Thoracic aorta (tissue), 2 donors: ENCODE data around the gene VSTM2B. TPM values are rescaled to one million over a fixed set of nuclear protein-coding genes. Genes with fewer than 3 reads are reported as not detected.

ENCODE experiments used
- ATAC-seq: fragments of 150-250 bp; one replicate; pipeline ENCODE4 v1.8.0; 2017; ENCODE audit warnings: low read depth; ENCODE audit not compliant: insufficient number of reproducible peaks, low FRiP score
- DNase-seq: peaks from one replicate; pipeline ENCODE4 v3.0.0-alpha.2; 2020; ENCODE audit warnings: low spot score
- H3K27ac ChIP-seq, 2 donors: fragments of 200-600 bp; sonication (generic); 1 replicate in 1 of 2; 2 replicates in 1 of 2; pipeline ENCODE4 v1.5.1; 2016; ENCODE audit warnings: mild to moderate bottlenecking in 2 of 2, moderate library complexity in 2 of 2
- H3K27me3 ChIP-seq: fragments of 200-600 bp; sonication (generic); replicated peaks from 2 replicates; pipeline ENCODE4 v1.6.0; 2016; ENCODE audit warnings: mild to moderate bottlenecking; ENCODE audit not compliant: insufficient read depth
- H3K36me3 ChIP-seq: fragments of 200-600 bp; sonication (generic); one replicate; pipeline ENCODE4 v1.5.1; 2016
- H3K4me1 ChIP-seq, 2 donors: fragments of 200-600 bp; sonication (generic); 1 replicate in 1 of 2; 2 replicates in 1 of 2; pipeline versions ENCODE4 v1.5.1 to v1.6.0; 2016; ENCODE audit warnings: low read depth in 2 of 2, mild to moderate bottlenecking in 1 of 2; ENCODE audit not compliant: control insufficient read depth in 1 of 2
- H3K4me3 ChIP-seq: fragments of 200-600 bp; sonication (generic); 2 replicates; pipeline ENCODE4 v1.5.1; 2016; ENCODE audit warnings: mild to moderate bottlenecking
- H3K9me3 ChIP-seq: fragments of 200-600 bp; sonication (generic); 2 replicates; pipeline ENCODE4 v1.5.1; 2016
- total RNA-seq, 2 donors: library from RNA; depleted of rRNA; stranded (reverse); fragments of >200 nt; gene quantifications; one replicate each; pipeline versions ENCODE4 v1.1.0 to v1.2.3, GENCODE V29; 2016
- TF ChIP-seq, protein P1 (sequence below): fragments of 200-600 bp; sonication (generic); IDR thresholded peaks from one replicate; pipeline ENCODE4 v1.5.1; 2019; ENCODE audit warnings: antibody characterized with exemption

Gene VSTM2B
- total RNA-seq, 2 donors from 2014 or later: not detected

- Histone ChIP-seq H3K36me3 (no peaks in the 10 kb centered on the region), H3K9me3 (peaks cover 11% of the 10 kb centered on the region)
- TF ChIP-seq, protein P1, sequence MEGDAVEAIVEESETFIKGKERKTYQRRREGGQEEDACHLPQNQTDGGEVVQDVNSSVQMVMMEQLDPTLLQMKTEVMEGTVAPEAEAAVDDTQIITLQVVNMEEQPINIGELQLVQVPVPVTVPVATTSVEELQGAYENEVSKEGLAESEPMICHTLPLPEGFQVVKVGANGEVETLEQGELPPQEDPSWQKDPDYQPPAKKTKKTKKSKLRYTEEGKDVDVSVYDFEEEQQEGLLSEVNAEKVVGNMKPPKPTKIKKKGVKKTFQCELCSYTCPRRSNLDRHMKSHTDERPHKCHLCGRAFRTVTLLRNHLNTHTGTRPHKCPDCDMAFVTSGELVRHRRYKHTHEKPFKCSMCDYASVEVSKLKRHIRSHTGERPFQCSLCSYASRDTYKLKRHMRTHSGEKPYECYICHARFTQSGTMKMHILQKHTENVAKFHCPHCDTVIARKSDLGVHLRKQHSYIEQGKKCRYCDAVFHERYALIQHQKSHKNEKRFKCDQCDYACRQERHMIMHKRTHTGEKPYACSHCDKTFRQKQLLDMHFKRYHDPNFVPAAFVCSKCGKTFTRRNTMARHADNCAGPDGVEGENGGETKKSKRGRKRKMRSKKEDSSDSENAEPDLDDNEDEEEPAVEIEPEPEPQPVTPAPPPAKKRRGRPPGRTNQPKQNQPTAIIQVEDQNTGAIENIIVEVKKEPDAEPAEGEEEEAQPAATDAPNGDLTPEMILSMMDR: no peak
These were observed 34.7 kb downstream of the VSTM2B start for GRCh38 chr19:29560313-29561075.

DNA sequence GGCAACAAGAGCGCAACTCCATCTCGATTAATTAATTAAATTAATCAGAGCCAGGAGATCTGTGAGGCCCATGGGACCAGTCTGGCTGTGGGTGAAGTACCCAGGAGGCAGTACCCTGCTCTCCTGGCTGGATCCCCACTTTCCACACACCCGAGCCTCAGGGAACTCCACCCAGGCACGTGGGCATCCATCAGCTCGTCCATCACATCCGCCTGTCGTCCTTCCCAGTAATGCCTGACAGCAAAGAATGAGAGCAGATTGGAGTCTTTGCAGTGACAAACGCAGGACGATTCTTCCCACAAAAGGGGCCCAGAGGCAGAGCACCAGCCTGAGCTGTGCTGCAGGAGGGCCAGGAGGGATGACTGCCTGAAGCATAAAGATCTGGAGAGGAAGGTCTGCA lies 35.8 kb downstream of the VSTM2B start:
- no peak for ATAC-seq
- no peak overlapping the region for H3K27ac ChIP-seq
- TF ChIP-seq, protein P1: no peak
- H3K4me3 ChIP-seq: no peak overlapping the region
- H3K36me3 ChIP-seq: no peaks in the 10 kb centered on the region
- no peaks in the 10 kb centered on the region for H3K27me3 ChIP-seq
- no peaks in the 10 kb centered on the region for H3K4me1 ChIP-seq
- H3K9me3 ChIP-seq: peaks cover 11% of the 10 kb centered on the region
- DNase-seq: no peak

More at GRCh38 chr19:29560313-29561075, 34.7 kb downstream of the VSTM2B start:
- Histone ChIP-seq H3K4me3 (no peak overlapping the region), H3K4me1 (no peaks in the 10 kb centered on the region), H3K27ac (no peak overlapping the region), H3K27me3 (no peaks in the 10 kb centered on the region)
- ATAC-seq: no peak
- DNase-seq: no peak

DNA sequence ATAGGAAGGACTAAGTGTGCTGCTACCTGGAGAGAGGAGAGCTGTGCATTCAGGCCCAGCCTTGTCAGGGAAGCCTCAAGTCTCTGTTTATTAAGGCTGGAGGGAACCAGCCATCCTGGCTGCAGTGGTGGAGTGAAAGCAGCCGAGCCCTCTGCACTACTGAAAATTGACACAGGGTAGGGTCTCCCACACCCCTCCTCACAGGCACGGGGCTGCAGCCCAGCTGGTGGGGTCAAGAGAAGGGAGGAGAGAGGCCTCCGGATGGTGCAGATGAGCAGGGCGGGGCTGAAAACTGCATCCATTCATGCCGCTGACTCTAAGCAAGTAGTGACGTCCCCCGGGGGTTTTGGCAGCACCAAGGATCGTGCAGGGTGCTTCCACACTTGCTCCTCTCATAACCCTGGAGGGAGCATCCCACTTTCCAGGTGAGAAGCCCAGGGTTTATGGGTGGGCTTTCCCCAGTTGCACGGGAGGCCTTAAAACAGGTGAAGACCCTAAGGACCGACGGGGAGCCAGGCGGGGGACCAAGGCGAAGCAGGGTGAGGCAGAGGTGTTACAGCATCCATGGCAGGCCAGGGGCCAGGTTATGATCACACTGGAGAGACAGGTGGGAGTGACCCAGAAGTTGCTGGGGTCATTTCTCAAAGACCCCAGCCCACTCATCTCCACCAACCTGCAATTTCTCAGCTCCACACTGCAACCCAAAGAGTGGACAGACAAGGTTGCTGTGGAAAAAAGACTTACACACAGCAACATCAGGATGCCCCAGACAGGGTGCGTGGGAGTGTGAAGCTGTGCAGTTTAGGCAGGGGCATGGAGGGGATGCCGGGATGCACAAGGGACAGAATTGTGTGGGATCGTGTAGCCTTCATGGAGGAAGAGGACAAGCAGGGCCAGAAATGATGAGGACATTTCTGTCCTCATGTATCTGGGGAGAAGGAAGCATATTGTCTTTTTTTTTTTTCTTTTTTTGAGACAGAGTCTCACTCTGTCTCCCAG lies 36.8 kb downstream of the VSTM2B start:
- ATAC-seq: no peak
- DNase-seq: no peak
- H3K27me3 ChIP-seq: no peaks in the 10 kb centered on the region

DNA sequence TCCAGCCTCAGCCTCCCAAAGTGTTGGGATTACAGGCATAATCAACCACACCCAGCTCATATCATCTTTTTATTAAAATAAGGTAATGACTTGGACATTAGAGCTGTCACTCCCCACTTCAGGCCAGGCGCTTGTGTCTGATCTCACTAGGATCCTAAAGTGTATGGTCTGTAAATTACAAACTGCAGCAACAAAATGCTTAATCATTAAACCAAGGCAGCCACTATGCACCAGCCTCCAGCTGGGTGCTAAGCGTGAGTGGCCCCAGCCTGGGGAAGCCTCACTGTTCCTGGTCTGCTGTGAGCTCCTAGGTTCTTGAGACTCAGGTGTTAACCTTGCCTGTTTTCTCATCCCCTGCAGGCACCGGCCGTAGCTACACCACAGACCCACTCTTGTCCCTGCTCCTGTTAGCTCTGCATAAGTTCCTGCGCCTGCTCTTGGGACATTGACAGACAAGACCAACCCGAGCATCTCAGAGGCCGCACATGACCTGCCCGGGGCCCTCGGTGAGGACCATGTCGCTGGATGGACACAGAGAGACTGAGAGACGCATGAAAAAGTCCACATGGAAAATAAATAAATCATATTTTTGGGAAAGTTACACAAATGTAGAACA lies 37.8 kb downstream of the VSTM2B start:
- no peaks in the 10 kb centered on the region for H3K27me3 ChIP-seq
- DNase-seq: no peak
- no peak overlapping the region for H3K27ac ChIP-seq
- H3K36me3 ChIP-seq: no peaks in the 10 kb centered on the region
- ATAC-seq: no peak
- TF ChIP-seq, protein P1: no peak
- no peaks in the 10 kb centered on the region for H3K4me1 ChIP-seq
- H3K9me3 ChIP-seq: peaks cover 11% of the 10 kb centered on the region
- H3K4me3 ChIP-seq: no peak overlapping the region

More for the DNA sequence above, 36.8 kb downstream of the VSTM2B start:
- Histone ChIP-seq H3K27ac (no peak overlapping the region), H3K36me3 (no peaks in the 10 kb centered on the region), H3K4me1 (no peaks in the 10 kb centered on the region), H3K9me3 (peaks cover 11% of the 10 kb centered on the region), H3K4me3 (no peak overlapping the region)
- TF ChIP-seq, protein P1: no peak

DNA sequence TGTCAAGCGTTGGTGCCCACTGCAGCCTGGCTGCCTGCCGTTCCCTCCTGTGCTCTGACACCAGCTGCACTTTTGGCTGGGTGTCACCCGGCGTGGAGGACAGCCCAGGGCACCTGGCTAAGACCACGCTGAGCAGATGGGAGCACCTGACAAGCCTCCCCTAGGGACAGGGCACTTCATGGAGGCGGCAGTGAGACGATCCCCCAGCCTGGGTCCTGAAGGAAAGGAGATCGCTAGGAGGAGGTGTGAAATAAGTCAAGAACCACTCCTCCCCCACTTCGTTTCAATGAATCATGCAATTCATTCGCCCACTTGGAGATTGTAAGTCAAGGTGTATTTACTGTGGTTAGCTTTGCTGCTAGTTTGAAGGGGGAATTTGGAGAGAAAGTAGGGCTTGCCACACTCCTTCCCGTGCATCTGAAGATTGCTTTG lies 38.8 kb downstream of the VSTM2B start:
- Histone ChIP-seq H3K27ac (no peak overlapping the region), H3K9me3 (peaks cover 7% of the 10 kb centered on the region), H3K4me1 (no peaks in the 10 kb centered on the region), H3K27me3 (no peaks in the 10 kb centered on the region), H3K4me3 (no peak overlapping the region), H3K36me3 (no peaks in the 10 kb centered on the region)
- TF ChIP-seq, protein P1: no peak
- no peak for DNase-seq
- ATAC-seq: no peak
